ENCODE data around the gene CCN2. TPM values are rescaled to one million over a fixed set of nuclear protein-coding genes. Genes with fewer than 3 reads are reported as not detected.
A peak's percentile ranks its signal among the peaks of the same experiment; 100 is the strongest.

The CCN2 gene
- polyA plus RNA-seq, 4 donors: 245 to 300 (median 273) TPM

GRCh38 chr6:131967948-131968347 lies 16.8 kb upstream of the CCN2 start:
- no peak for DNase-seq (ENCODE audit: low read depth in 4 of 4, low spot score in 3 of 4)

- DNase-seq (ENCODE audit: low read depth in 4 of 4, low spot score in 3 of 4): no peak
These were observed 15.3 kb upstream of the CCN2 start for GRCh38 chr6:131966443-131966842.

GRCh38 chr6:131963063-131963462 lies 11.9 kb upstream of the CCN2 start:
- no peak for DNase-seq (ENCODE audit: low read depth in 4 of 4, low spot score in 3 of 4)

- DNase-seq (ENCODE audit: low read depth in 4 of 4, low spot score in 3 of 4): no peak
These were observed 9.4 kb upstream of the CCN2 start for GRCh38 chr6:131960371-131961133.

- DNase-seq (ENCODE audit: low read depth in 4 of 4, low spot score in 3 of 4): no peak
These were observed 7.6 kb upstream of the CCN2 start for GRCh38 chr6:131958542-131959470.

- no peak for DNase-seq (ENCODE audit: low read depth in 4 of 4, low spot score in 3 of 4)
These were observed 6.9 kb upstream of the CCN2 start for GRCh38 chr6:131958095-131958494.

GRCh38 chr6:131955876-131956275 lies 4.7 kb upstream of the CCN2 start:
- no peak for DNase-seq (ENCODE audit: low read depth in 4 of 4, low spot score in 3 of 4)

GRCh38 chr6:131955192-131955591 lies 4.0 kb upstream of the CCN2 start:
- no peak for DNase-seq (ENCODE audit: low read depth in 4 of 4, low spot score in 3 of 4)

GRCh38 chr6:131954775-131955107 lies 3.6 kb upstream of the CCN2 start:
- DNase-seq (ENCODE audit: low read depth in 4 of 4, low spot score in 3 of 4): peak in 3 of 4 donors; percentile 73 to 83 (median 80)

- no peak for DNase-seq (ENCODE audit: low read depth in 4 of 4, low spot score in 3 of 4)
These were observed 3.0 kb upstream of the CCN2 start for GRCh38 chr6:131954059-131954774.

- DNase-seq (ENCODE audit: low read depth in 4 of 4, low spot score in 3 of 4): no peak
These were observed 1.8 kb upstream of the CCN2 start for GRCh38 chr6:131952886-131953509.

- no peak for DNase-seq (ENCODE audit: low read depth in 4 of 4, low spot score in 3 of 4)
These were observed 531 bp upstream of the CCN2 start for GRCh38 chr6:131951576-131952230.

GRCh38 chr6:131949909-131950766 lies 1.0 kb downstream of the CCN2 start:
- DNase-seq (ENCODE audit: low read depth in 4 of 4, low spot score in 3 of 4): peak in 1 of 4 donors; percentile 68

- no peak for DNase-seq (ENCODE audit: low read depth in 4 of 4, low spot score in 3 of 4)
These were observed 1.6 kb downstream of the CCN2 start for GRCh38 chr6:131949620-131949908.

GRCh38 chr6:131948692-131949619 lies 2.2 kb downstream of the CCN2 start:
- no peak for DNase-seq (ENCODE audit: low read depth in 4 of 4, low spot score in 3 of 4)

GRCh38 chr6:131947986-131948661 lies 3.0 kb downstream of the CCN2 start:
- no peak for DNase-seq (ENCODE audit: low read depth in 4 of 4, low spot score in 3 of 4)

GRCh38 chr6:131946992-131947955 lies 3.9 kb downstream of the CCN2 start:
- DNase-seq (ENCODE audit: low read depth in 4 of 4, low spot score in 3 of 4): no peak

All from right renal pelvis (tissue), 4 donors.